GM03348 (cell line): ENCODE data around the gene CRACDL.

Experiments used
- DNase-seq: peaks from one replicate; pipeline ENCODE4 v3.0.0; 2012; ENCODE audit warnings: low spot score

CRACDL gene

DNA sequence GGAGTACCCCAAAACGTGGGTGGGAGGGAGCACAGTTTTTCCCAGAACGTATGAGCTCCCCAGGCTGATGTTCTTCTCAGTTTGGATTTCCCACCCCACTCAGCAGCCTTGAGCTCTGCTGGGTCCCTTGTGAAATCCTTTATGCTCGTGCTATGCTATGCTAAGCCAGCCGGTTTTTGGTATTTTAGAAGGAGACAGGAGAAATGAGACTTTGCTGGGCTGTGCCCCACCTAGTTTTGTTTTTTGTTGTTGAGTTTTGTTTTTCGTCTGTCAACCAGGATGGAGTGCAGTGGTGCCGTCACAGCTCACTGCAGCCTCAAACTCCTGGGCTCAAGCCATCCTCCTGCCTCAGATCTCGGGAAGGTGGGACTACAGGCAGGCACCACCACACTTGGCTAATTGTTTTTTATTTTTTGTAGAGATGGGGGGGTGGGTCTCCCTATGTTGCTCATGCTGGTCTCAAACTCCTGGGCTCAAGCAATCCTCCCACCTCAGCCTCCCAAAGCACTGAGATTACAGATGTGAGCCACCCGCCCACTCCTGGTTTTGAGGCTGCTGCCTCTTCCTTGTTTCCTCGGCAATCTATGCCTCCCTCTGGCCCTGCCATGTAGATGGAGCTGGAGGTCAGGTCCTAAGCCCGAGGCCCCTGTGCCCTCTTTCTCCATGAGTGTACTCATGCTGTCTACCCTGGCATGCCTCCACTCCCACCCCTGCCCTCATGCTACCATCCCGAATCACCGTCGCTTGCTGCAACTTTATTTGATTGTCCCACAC is 187.5 kb downstream of the CRACDL start:
- no peak for DNase-seq

DNA sequence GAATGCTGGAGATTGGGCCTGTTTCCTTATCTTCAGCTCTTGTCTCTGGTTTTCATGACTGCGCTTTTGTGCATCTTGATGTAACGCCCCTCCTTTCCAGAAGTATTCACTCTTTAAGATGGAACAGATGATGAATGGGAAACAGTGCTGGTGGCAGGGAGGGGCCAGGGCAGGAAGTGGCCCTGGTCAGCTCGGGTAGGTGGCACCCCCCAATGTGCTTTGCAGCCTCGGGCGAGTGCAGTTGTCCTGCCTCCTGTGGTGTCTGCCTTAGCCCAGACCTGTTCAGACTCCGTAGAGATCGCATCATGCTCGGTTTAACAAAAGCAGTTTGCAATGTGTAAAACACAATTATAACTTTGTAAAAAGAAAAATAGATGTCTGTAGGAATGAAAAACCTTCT is 188.1 kb downstream of the CRACDL start:
- no peak for DNase-seq

DNA sequence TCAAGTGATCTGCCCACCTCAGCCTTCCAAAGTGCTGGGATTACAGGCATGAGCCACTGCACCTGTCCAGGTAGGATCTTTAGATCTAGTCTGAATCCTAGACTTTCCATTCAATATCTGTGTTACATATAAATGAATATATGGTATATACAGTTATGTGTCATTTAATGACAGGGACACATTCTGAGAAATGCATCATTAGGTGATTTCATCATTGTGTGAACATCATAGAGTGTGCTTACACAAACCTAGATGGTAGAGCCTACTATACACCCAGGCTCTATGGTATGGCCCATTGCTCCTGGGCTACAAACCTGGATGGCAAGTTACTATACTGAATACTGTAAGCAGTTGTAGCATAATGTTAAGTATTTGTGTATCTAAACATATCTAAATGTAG is 189.6 kb downstream of the CRACDL start:
- no peak for DNase-seq

DNA sequence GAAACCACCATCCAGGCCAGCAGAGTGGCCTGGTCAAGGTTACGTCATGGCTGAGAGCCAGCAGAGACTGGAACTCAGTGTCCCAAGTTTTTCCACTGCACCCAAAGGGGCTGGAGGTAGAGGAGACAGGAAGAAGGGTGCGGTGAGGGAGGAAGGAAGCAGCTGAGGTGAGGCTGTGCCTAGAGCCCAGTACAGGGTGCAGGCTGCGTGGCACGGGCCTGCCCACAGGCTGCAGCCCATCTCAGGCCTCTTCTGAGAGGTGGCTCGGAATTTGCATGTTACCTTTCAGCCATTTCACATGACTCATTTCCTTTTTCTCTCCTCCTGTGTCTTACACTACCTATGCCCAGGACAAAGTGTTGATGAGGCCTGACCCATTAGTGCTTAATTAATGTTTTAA is 191.4 kb downstream of the CRACDL start:
- no peak for DNase-seq
